ELR (cell line): ENCODE data around the gene TMSB4X.
"Not testable (repeated sequence)": the region's sequence is repeated elsewhere in the genome, so short reads cannot be mapped to it uniquely, and the experiment has no call there.

Experiments used
- DNase-seq: peaks from one replicate; pipeline ENCODE4 v3.0.0-alpha.2; 2015; ENCODE audit warnings: low read depth

Gene TMSB4X

GRCh38 chrX:12955882-12956703 is 18.8 kb upstream of the TMSB4X start:
- peak; percentile 64 for DNase-seq

GRCh38 chrX:12956704-12957534 is 18.0 kb upstream of the TMSB4X start:
- DNase-seq = peak; percentile 58

- DNase-seq = no peak
Measured at GRCh38 chrX:12958059-12958458, 16.9 kb upstream of the TMSB4X start.

GRCh38 chrX:12958461-12958860 is 16.4 kb upstream of the TMSB4X start:
- no peak for DNase-seq

GRCh38 chrX:12961196-12961718 is 13.7 kb upstream of the TMSB4X start:
- no peak for DNase-seq

- no peak for DNase-seq
Measured at GRCh38 chrX:12962041-12962504, 12.8 kb upstream of the TMSB4X start.

- not testable (repeated sequence) for DNase-seq
Measured at GRCh38 chrX:12963210-12963850, 11.6 kb upstream of the TMSB4X start.

- DNase-seq = no peak
Measured at GRCh38 chrX:12965131-12965940, 9.6 kb upstream of the TMSB4X start.

GRCh38 chrX:12966151-12966550 is 8.8 kb upstream of the TMSB4X start:
- DNase-seq = no peak

- DNase-seq = no peak
Measured at GRCh38 chrX:12967711-12968465, 7.0 kb upstream of the TMSB4X start.

GRCh38 chrX:12970691-12971202 is 4.2 kb upstream of the TMSB4X start:
- DNase-seq = no peak

GRCh38 chrX:12971282-12972003 is 3.5 kb upstream of the TMSB4X start:
- DNase-seq = no peak

GRCh38 chrX:12972243-12972642 is 2.7 kb upstream of the TMSB4X start:
- DNase-seq = no peak

GRCh38 chrX:12972878-12973560 is 1.9 kb upstream of the TMSB4X start:
- DNase-seq = no peak

GRCh38 chrX:12973561-12974304 is 1.2 kb upstream of the TMSB4X start:
- DNase-seq = no peak

GRCh38 chrX:12974305-12974795 is 560 bp upstream of the TMSB4X start:
- DNase-seq = peak; percentile 68

GRCh38 chrX:12975670-12975965 is 708 bp downstream of the TMSB4X start:
- peak; percentile 32 for DNase-seq

- peak; percentile 39 for DNase-seq
Measured at GRCh38 chrX:12975991-12976558, 1.2 kb downstream of the TMSB4X start.
